Right renal cortex interstitium (tissue), 3 donors: ENCODE measurements around the gene WWP2. TPM values are rescaled to one million over a fixed set of nuclear protein-coding genes. Genes with fewer than 3 reads are reported as not detected.

Experiments
- DNase-seq, 3 donors: peaks; one replicate each; pipeline ENCODE4 v3.0.0-alpha.2; 2013; ENCODE audit warnings: low read depth in 3 of 3, low spot score in 2 of 3
- polyA plus RNA-seq, 3 donors: library from polyadenylated mRNA; unstranded; fragments of 120-200 nt; gene quantifications; one replicate each; pipeline ENCODE4 v1.2.1, GENCODE V29; 2013; ENCODE audit not compliant: insufficient read length in 3 of 3

Gene WWP2
- polyA plus RNA-seq, 3 donors = 38.5 to 42.0 (median 39.9) TPM

- no peak for DNase-seq
These were observed 65.4 kb downstream of the WWP2 start for GRCh38 chr16:69827524-69827923.

GRCh38 chr16:69829338-69829737, 67.2 kb downstream of the WWP2 start:
- no peak for DNase-seq

- no peak for DNase-seq
These were observed 68.0 kb downstream of the WWP2 start for GRCh38 chr16:69830146-69830533.

GRCh38 chr16:69830534-69831211, 68.5 kb downstream of the WWP2 start:
- no peak for DNase-seq

- DNase-seq = no peak
These were observed 69.3 kb downstream of the WWP2 start for GRCh38 chr16:69831212-69832123.

- DNase-seq = no peak
These were observed 71.5 kb downstream of the WWP2 start for GRCh38 chr16:69833357-69834282.

GRCh38 chr16:69834807-69835466, 72.8 kb downstream of the WWP2 start:
- DNase-seq = no peak

- no peak for DNase-seq
These were observed 74.1 kb downstream of the WWP2 start for GRCh38 chr16:69836257-69836656.

- DNase-seq = no peak
These were observed 75.2 kb downstream of the WWP2 start for GRCh38 chr16:69837380-69837779.

- DNase-seq = no peak
These were observed 76.4 kb downstream of the WWP2 start for GRCh38 chr16:69838489-69838888.

- DNase-seq = no peak
These were observed 77.1 kb downstream of the WWP2 start for GRCh38 chr16:69839240-69839688.

GRCh38 chr16:69839798-69840409, 77.8 kb downstream of the WWP2 start:
- no peak for DNase-seq

GRCh38 chr16:69840975-69841374, 78.8 kb downstream of the WWP2 start:
- DNase-seq = no peak

- DNase-seq = no peak
These were observed 82.3 kb downstream of the WWP2 start for GRCh38 chr16:69844441-69844840.

GRCh38 chr16:69845181-69845580, 83.0 kb downstream of the WWP2 start:
- no peak for DNase-seq

- DNase-seq = no peak
These were observed 85.5 kb downstream of the WWP2 start for GRCh38 chr16:69847643-69848042.

GRCh38 chr16:69848637-69849545, 86.8 kb downstream of the WWP2 start:
- DNase-seq = no peak

GRCh38 chr16:69851491-69852240, 89.5 kb downstream of the WWP2 start:
- DNase-seq = no peak
